ENCODE data around the gene OPCML.

OPCML gene

GRCh38 chr11:132821499-132821898 is 710.8 kb downstream of the OPCML start:
- DNase-seq, result no peak

GRCh38 chr11:132821014-132821413 is 711.3 kb downstream of the OPCML start:
- DNase-seq, result no peak

- no peak for DNase-seq
These were observed 713.4 kb downstream of the OPCML start for GRCh38 chr11:132818951-132819350.

- DNase-seq, result no peak
These were observed 714.9 kb downstream of the OPCML start for GRCh38 chr11:132817387-132817786.

- DNase-seq, result no peak
These were observed 717.9 kb downstream of the OPCML start for GRCh38 chr11:132814410-132814809.

GRCh38 chr11:132811649-132812048 is 720.7 kb downstream of the OPCML start:
- no peak for DNase-seq

GRCh38 chr11:132809070-132809469 is 723.2 kb downstream of the OPCML start:
- no peak for DNase-seq

GRCh38 chr11:132804258-132804657 is 728.0 kb downstream of the OPCML start:
- no peak for DNase-seq

GRCh38 chr11:132803436-132803835 is 728.9 kb downstream of the OPCML start:
- no peak for DNase-seq

- DNase-seq, result no peak
These were observed 729.4 kb downstream of the OPCML start for GRCh38 chr11:132802947-132803346.

GRCh38 chr11:132793831-132794230 is 738.5 kb downstream of the OPCML start:
- no peak for DNase-seq

GRCh38 chr11:132792341-132793140 is 739.8 kb downstream of the OPCML start:
- no peak for DNase-seq

GRCh38 chr11:132790971-132791370 is 741.3 kb downstream of the OPCML start:
- DNase-seq, result no peak

GRCh38 chr11:132790466-132790865 is 741.8 kb downstream of the OPCML start:
- no peak for DNase-seq

GRCh38 chr11:132788816-132789325 is 743.4 kb downstream of the OPCML start:
- DNase-seq, result no peak

- no peak for DNase-seq
These were observed 746.4 kb downstream of the OPCML start for GRCh38 chr11:132785878-132786277.

GRCh38 chr11:132784441-132784840 is 747.9 kb downstream of the OPCML start:
- no peak for DNase-seq

GRCh38 chr11:132782102-132782501 is 750.2 kb downstream of the OPCML start:
- no peak for DNase-seq

- DNase-seq, result no peak
These were observed 752.3 kb downstream of the OPCML start for GRCh38 chr11:132780046-132780445.

- no peak for DNase-seq
These were observed 752.8 kb downstream of the OPCML start for GRCh38 chr11:132779497-132779896.

- no peak for DNase-seq
These were observed 755.0 kb downstream of the OPCML start for GRCh38 chr11:132777067-132777975.

- DNase-seq, result no peak
These were observed 758.5 kb downstream of the OPCML start for GRCh38 chr11:132773751-132774150.

- no peak for DNase-seq
These were observed 759.4 kb downstream of the OPCML start for GRCh38 chr11:132772703-132773545.
